K562 (cell line): Measurements from ENCODE around the gene PTPRM. TPM values are rescaled to one million over a fixed set of nuclear protein-coding genes. Genes with fewer than 3 reads are reported as not detected.

Source experiments
- ATAC-seq: fragments of 200-7000 bp; cut with Tn5 transposase; 3 replicates; pipeline ENCODE4 v1.9.1; 2020; ENCODE audit warnings: moderate library complexity
- BruUV-seq: library from RNA; stranded (reverse); fragments of 400-500 nt; replicated peaks from 2 replicates; lab custom pipeline; 2021; lab: Mats Ljungman, UMichigan
- CTCF ChIA-PET: fragments of 300-600 bp; formaldehyde crosslinking; extraction: SDS; loops from one replicate; lab custom pipeline; 2021; ENCODE audit warnings: low intra/inter-chr PET ratio; lab: Yijun Ruan, JAX
- POLR2A ChIA-PET: fragments of 300-600, 350-650 bp; sonication (Branson Sonifier 250); formaldehyde crosslinking; extraction: SDS; loops from one replicate; lab custom pipeline; 2021; ENCODE audit warnings: antibody characterized with exemption, inconsistent platforms; lab: Yijun Ruan, JAX
- DNase-seq, 4 experiments: peaks; one replicate each; pipeline versions ENCODE4 v3.0.0 to v3.0.0-alpha.2; 2011 to 2018; ENCODE audit warnings: low spot score in 3 of 4, mixed read lengths in 3 of 4; ENCODE audit errors: extremely low read depth in 1 of 4
- FAIRE-seq: peaks from 2 replicates; lab custom pipeline; 2011; peaks lifted over from hg19 to GRCh38; lab: Jason Lieb, UNC
- H2AFZ ChIP-seq: 2 replicates; pipeline ENCODE4 v1.6.0; 2011; ENCODE audit warnings: low read depth, low read length, control low read depth, inconsistent platforms
- H3K27ac ChIP-seq: fragments of 200-600 bp; 3 replicates; pipeline ENCODE4 v1.8.0; 2011; ENCODE audit warnings: low read depth, mild to moderate bottlenecking, control low read depth, inconsistent platforms, low read length, moderate library complexity, mixed read lengths; ENCODE audit errors: extremely low read depth
- H3K27me3 ChIP-seq, 2 experiments: fragments of 300-600 bp in 1 of 2; 2 replicates in 1 of 2; 3 replicates in 1 of 2; pipeline versions ENCODE4 v1.6.0 to v1.8.0; 2011; ENCODE audit warnings: inconsistent platforms in 2 of 2, low read length in 2 of 2, mild to moderate bottlenecking in 1 of 2, mixed read lengths in 1 of 2, moderate library complexity in 1 of 2; ENCODE audit not compliant: control insufficient read depth in 2 of 2, insufficient read depth in 2 of 2
- H3K36me3 ChIP-seq: fragments of 300-600 bp; 3 replicates; pipeline ENCODE4 v1.8.0; 2011; ENCODE audit warnings: mild to moderate bottlenecking, low read length, inconsistent platforms; ENCODE audit not compliant: control insufficient read depth, insufficient read depth
- H3K4me1 ChIP-seq, 2 experiments: fragments of 200-600 bp in 1 of 2; replicated peaks in 1 of 2; 2 replicates in 1 of 2; 3 replicates in 1 of 2; pipeline versions ENCODE4 v1.5.1 to v1.8.0; 2011; ENCODE audit warnings: inconsistent platforms in 2 of 2, low read length in 2 of 2, mild to moderate bottlenecking in 1 of 2, mixed read lengths in 1 of 2, moderate library complexity in 1 of 2; ENCODE audit not compliant: control insufficient read depth in 2 of 2, insufficient read depth in 2 of 2
- H3K4me2 ChIP-seq: 2 replicates; pipeline ENCODE4 v1.6.1; 2011; ENCODE audit warnings: low read length, control low read depth, inconsistent platforms, mixed read lengths; ENCODE audit not compliant: insufficient read depth
- H3K4me3 ChIP-seq: fragments of 200-600 bp; sonication (generic), shearing (Covaris generic); 2 replicates; pipeline ENCODE4 v1.5.1; 2016; ENCODE audit warnings: control low read depth, inconsistent platforms
- H3K79me2 ChIP-seq: fragments of 200-600 bp; 3 replicates; pipeline ENCODE4 v1.8.0; 2011; ENCODE audit warnings: low read length, inconsistent platforms; ENCODE audit not compliant: control insufficient read depth, insufficient read depth
- H3K9ac ChIP-seq, 2 experiments: 2 replicates each; pipeline versions ENCODE4 v1.6.0 to v1.6.1; 2011; ENCODE audit warnings: low read depth in 2 of 2, low read length in 2 of 2, control low read depth in 1 of 2, inconsistent platforms in 1 of 2, mild to moderate bottlenecking in 1 of 2, mixed read lengths in 1 of 2; ENCODE audit not compliant: insufficient read depth in 1 of 2
- H3K9me1 ChIP-seq: one replicate; pipeline ENCODE4 v1.6.0; 2011; ENCODE audit warnings: inconsistent platforms, mild to moderate bottlenecking, low read length, moderate library complexity; ENCODE audit not compliant: control insufficient read depth, insufficient read depth
- H3K9me3 ChIP-seq: replicated peaks from 2 replicates; pipeline ENCODE4 v1.5.1; 2011; ENCODE audit warnings: low read depth, low read length, inconsistent platforms; ENCODE audit not compliant: control insufficient read depth, insufficient read depth
- H4K20me1 ChIP-seq: replicated peaks from 2 replicates; pipeline ENCODE4 v1.6.1; 2011; ENCODE audit warnings: low read length, inconsistent platforms, mixed read lengths; ENCODE audit not compliant: control insufficient read depth, insufficient read depth
- CBX2 ChIP-seq: fragments of 200-600 bp; sonication (generic); IDR thresholded peaks from one replicate; pipeline ENCODE4 v1.6.1; 2012; ENCODE audit warnings: mild to moderate bottlenecking, low read length, inconsistent platforms; ENCODE audit not compliant: insufficient read depth, poor library complexity, severe bottlenecking
- KDM1A ChIP-seq, 2 experiments: fragments of 450-650 bp; IDR thresholded peaks; 2 replicates each; pipeline ENCODE4 v1.6.1; 2016; ENCODE audit warnings: mild to moderate bottlenecking in 2 of 2
- KDM5B ChIP-seq: fragments of 200-600 bp; sonication (generic); IDR thresholded peaks from 2 replicates; pipeline ENCODE4 v1.6.1; 2012; ENCODE audit warnings: low read depth, mild to moderate bottlenecking, moderate library complexity, low read length, control low read depth, inconsistent platforms; ENCODE audit not compliant: insufficient replicate concordance
- MECOM ChIP-seq: fragments of 250-450 bp; sonication (Bioruptor Pico); IDR thresholded peaks from 2 replicates; pipeline ENCODE4 v1.8.0; 2022; ENCODE audit warnings: inconsistent platforms
- MTA2 ChIP-seq: fragments of 450-650 bp; IDR thresholded peaks from 2 replicates; pipeline ENCODE4 v1.6.1; 2016; ENCODE audit warnings: low read depth
- NFXL1 ChIP-seq: fragments of 450-650 bp; formaldehyde crosslinking; IDR thresholded peaks from 2 replicates; pipeline ENCODE4 v1.4.0; 2021; ENCODE audit warnings: mild to moderate bottlenecking
- RBM22 ChIP-seq: fragments of 200-400 bp; formaldehyde crosslinking; IDR thresholded peaks from 2 replicates; pipeline ENCODE4 v1.6.1; 2018; ENCODE audit warnings: low read length, low read depth; ENCODE audit not compliant: poor library complexity, severe bottlenecking
- SNIP1 ChIP-seq: fragments of 450-650 bp; IDR thresholded peaks from 2 replicates; pipeline ENCODE4 v1.7.1; 2017; ENCODE audit warnings: low read depth, mild to moderate bottlenecking
- U2AF1 ChIP-seq: fragments of 200-400 bp; formaldehyde crosslinking; optimal IDR thresholded peaks from 2 replicates; pipeline ENCODE3; 2017; ENCODE audit warnings: mild to moderate bottlenecking, low read depth, low read length, moderate library complexity
- ZNF146 ChIP-seq: IDR thresholded peaks from one replicate; pipeline ENCODE4 v1.6.1; 2018; ENCODE audit warnings: missing compliant biosample characterization; ENCODE audit not compliant: unreplicated experiment
- ZNF76 ChIP-seq: fragments of 250-450 bp; sonication (Bioruptor Pico); IDR thresholded peaks from 2 replicates; pipeline ENCODE4 v1.4.0; 2020; ENCODE audit warnings: mild to moderate bottlenecking, moderate library complexity, borderline replicate concordance
- WGBS: fragments of 100-300 bp; shearing (Covaris generic); methylation state at CpG from one replicate; pipeline ENCODE4 v1.1.6; 2016; ENCODE audit warnings: low coverage, mixed read lengths; ENCODE audit not compliant: insufficient coverage; ENCODE audit errors: missing lambda C conversion rate; 5-methylcytosine and 5-hydroxymethylcytosine counted together
- in situ Hi-C: fragments of 300-500 bp; cut with MboI; formaldehyde crosslinking; loops from 4 replicates; pipeline ENCODE4 v1.15.0; 2018; ENCODE audit warnings: inconsistent platforms, mixed read lengths
- intact Hi-C: fragments of 100-400 bp; cut with micrococcal nuclease; formaldehyde crosslinking; loops from 2 replicates; pipeline ENCODE4 v1.14.2; 2022
- polyA plus RNA-seq, 8 experiments: library from polyadenylated mRNA; depleted of rRNA in 4 of 8; stranded (reverse) in 5 of 8; unstranded in 3 of 8; fragments of >200 nt; fragmentation: Nextera tagmentation in 2 of 8; fragmentation: Illumina TruSeq in 1 of 8; extraction: Ambion mirVana in 2 of 8; extraction: Trizol in 1 of 8; gene quantifications; 2 replicates each; pipeline versions ENCODE4 v1.2.1 to v1.2.3, GENCODE V29; 2011 to 2014; ENCODE audit warnings: inconsistent platforms in 1 of 8, missing spikeins in 1 of 8
- total RNA-seq, 7 experiments: library from RNA; depleted of rRNA in 6 of 7; stranded (reverse); fragments of >200 nt in 6 of 7; fragmentation: Illumina TruSeq in 2 of 7; extraction: Trizol in 2 of 7; gene quantifications; 2 replicates each; pipeline versions ENCODE4 v1.2.1 to v1.2.3, GENCODE V29; 2011 to 2021; ENCODE audit warnings: low replicate concordance in 1 of 7
- TF ChIP-seq, protein P1 (sequence below): fragments of 250-450 bp; sonication (Bioruptor Pico); IDR thresholded peaks from 2 replicates; pipeline ENCODE4 v1.4.0; 2020; ENCODE audit warnings: mild to moderate bottlenecking

PTPRM gene
- total and polyA plus RNA-seq, 9 of the 15 experiments (the other 6 are each of a cell fraction or from before 2014, with no cell fraction given), result 0.03 to 0.16 (median 0.08) TPM; not detected in 3

- Histone ChIP-seq H3K9me3 (no peaks in the 10 kb centered on the region), H2AFZ (no peak overlapping the region), H4K20me1 (no peaks in the 10 kb centered on the region), H3K9me1 (no peaks in the 10 kb centered on the region), H3K9ac (no peak overlapping the region), H3K27me3 (no peaks in the 10 kb centered on the region), H3K79me2 (no peaks in the 10 kb centered on the region), H3K4me3 (no peak overlapping the region), H3K36me3 (no peaks in the 10 kb centered on the region), H3K27ac (no peak overlapping the region), H3K4me2 (no peak overlapping the region), H3K4me1 (no peaks in the 10 kb centered on the region)
- intact Hi-C loops (no loop called here), in situ Hi-C loops (no loop called here)
- POLR2A ChIA-PET, result no interaction called here
- no peak for ATAC-seq
- no TSS peak for BruUV-seq
- 0% methylated on average over 1 of the region's 1 CpG for WGBS
- no peak for TF ChIP-seq RBM22
- CTCF ChIA-PET, result no interaction called here
- FAIRE-seq, result no peak
- no peak for DNase-seq
These were observed 474.5 kb downstream of the PTPRM start for GRCh38 chr18:8041526-8042111.

GRCh38 chr18:8044004-8044403, 476.9 kb downstream of the PTPRM start:
- H3K4me1 ChIP-seq, result no peaks in the 10 kb centered on the region
- no peaks in the 10 kb centered on the region for H3K9me3 ChIP-seq
- no peak for DNase-seq
- no TSS peak for BruUV-seq
- H3K4me2 ChIP-seq, result no peak overlapping the region
- in situ Hi-C loops, result no loop called here
- no peaks in the 10 kb centered on the region for H3K27me3 ChIP-seq
- no peaks in the 10 kb centered on the region for H4K20me1 ChIP-seq
- H3K79me2 ChIP-seq, result no peaks in the 10 kb centered on the region
- no peak for ATAC-seq
- no peak overlapping the region for H2AFZ ChIP-seq
- ChIA-PET POLR2A (interaction anchor here (0.8 kb wide), 1 partner anchor 49 kb away, joined by 4 read pairs; no protein-coding TSS in a partner anchor), CTCF (no interaction called here)
- no peak overlapping the region for H3K27ac ChIP-seq
- H3K4me3 ChIP-seq, result no peak overlapping the region
- WGBS, result 2% methylated on average over 4 of the region's 4 CpGs
- no peaks in the 10 kb centered on the region for H3K36me3 ChIP-seq
- FAIRE-seq, result no peak
- TF ChIP-seq U2AF1, result no peak
- TF ChIP-seq ZNF146 (CRISPR knock-in tag), result no peak
- TF ChIP-seq CBX2, result no peak
- no peak for TF ChIP-seq MTA2
- no peak for TF ChIP-seq KDM1A (IDR thresholded peaks at IDR 0.05)
- TF ChIP-seq SNIP1, result no peak
- TF ChIP-seq NFXL1 (CRISPR knock-in tag), result no peak
- TF ChIP-seq, protein P1, sequence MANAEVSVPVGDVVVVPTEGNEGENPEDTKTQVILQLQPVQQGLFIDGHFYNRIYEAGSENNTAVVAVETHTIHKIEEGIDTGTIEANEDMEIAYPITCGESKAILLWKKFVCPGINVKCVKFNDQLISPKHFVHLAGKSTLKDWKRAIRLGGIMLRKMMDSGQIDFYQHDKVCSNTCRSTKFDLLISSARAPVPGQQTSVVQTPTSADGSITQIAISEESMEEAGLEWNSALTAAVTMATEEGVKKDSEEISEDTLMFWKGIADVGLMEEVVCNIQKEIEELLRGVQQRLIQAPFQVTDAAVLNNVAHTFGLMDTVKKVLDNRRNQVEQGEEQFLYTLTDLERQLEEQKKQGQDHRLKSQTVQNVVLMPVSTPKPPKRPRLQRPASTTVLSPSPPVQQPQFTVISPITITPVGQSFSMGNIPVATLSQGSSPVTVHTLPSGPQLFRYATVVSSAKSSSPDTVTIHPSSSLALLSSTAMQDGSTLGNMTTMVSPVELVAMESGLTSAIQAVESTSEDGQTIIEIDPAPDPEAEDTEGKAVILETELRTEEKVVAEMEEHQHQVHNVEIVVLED (CRISPR knock-in tag), result no peak
- no peak for TF ChIP-seq ZNF76 (CRISPR knock-in tag)
- TF ChIP-seq KDM5B, result no peak
- TF ChIP-seq MECOM (CRISPR knock-in tag), result no peak
- H3K9me1 ChIP-seq, result no peaks in the 10 kb centered on the region
- intact Hi-C loops, result no loop called here
- H3K9ac ChIP-seq, result no peak overlapping the region
